ENCODE measurements around the gene FRMD8. TPM values are rescaled to one million over a fixed set of nuclear protein-coding genes. Genes with fewer than 3 reads are reported as not detected.
A peak's percentile ranks its signal among the peaks of the same experiment; 100 is the strongest.

FRMD8 gene
- total and polyA plus RNA-seq, 2 experiments from 2014 or later: 32.6 to 64.6 TPM

DNA sequence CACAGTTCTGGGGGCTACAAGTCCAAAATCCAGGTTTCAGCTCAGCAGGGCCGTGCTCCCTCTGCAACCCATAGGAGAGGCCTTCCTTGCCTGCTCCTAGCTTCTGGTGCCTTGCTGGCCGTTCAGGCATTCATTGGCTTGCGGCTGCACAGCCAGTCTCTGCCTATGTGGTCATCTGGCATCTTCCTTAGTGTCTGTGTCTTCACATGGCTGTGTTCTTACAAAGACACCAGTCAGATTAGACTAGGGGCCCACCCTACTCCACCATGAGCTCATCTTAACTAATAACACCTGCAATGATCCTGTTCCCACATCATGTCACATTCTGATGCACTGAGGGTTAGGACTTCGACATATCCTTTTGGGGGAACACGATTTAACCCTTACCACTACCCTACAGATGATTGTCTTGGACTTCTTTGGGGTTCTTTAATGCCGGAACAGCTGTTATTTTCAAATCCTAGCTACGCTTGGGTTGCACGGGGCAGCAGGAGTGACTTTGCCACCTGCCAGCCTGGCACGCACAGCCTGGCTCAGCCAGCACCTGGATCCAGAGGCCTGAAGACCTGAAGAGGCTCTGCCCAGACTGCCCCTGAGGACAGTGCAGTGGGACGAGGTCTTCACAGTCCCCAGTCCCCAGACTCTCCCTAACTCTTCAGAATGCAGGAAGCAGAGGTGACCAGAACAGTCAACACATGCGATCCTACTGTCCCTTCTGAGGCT lies 28.5 kb downstream of the FRMD8 start:
- Histone ChIP-seq H3K27me3 (no peaks in the 10 kb centered on the region), H3K4me3 (no peak overlapping the region), H3K27ac (no peak overlapping the region), H3K4me1 (ENCODE audit: low read depth) (peaks cover 32% of the 10 kb centered on the region), H3K9me3 (ENCODE audit: low read depth) (no peaks in the 10 kb centered on the region), H3K36me3 (no peaks in the 10 kb centered on the region)
- DNase-seq (ENCODE audit: low read depth in 1 of 2, low spot score in 1 of 2): peak in 1 of 2 donors; percentile 6
- TF ChIP-seq, protein P1, sequence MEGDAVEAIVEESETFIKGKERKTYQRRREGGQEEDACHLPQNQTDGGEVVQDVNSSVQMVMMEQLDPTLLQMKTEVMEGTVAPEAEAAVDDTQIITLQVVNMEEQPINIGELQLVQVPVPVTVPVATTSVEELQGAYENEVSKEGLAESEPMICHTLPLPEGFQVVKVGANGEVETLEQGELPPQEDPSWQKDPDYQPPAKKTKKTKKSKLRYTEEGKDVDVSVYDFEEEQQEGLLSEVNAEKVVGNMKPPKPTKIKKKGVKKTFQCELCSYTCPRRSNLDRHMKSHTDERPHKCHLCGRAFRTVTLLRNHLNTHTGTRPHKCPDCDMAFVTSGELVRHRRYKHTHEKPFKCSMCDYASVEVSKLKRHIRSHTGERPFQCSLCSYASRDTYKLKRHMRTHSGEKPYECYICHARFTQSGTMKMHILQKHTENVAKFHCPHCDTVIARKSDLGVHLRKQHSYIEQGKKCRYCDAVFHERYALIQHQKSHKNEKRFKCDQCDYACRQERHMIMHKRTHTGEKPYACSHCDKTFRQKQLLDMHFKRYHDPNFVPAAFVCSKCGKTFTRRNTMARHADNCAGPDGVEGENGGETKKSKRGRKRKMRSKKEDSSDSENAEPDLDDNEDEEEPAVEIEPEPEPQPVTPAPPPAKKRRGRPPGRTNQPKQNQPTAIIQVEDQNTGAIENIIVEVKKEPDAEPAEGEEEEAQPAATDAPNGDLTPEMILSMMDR (IDR thresholded peaks at IDR 0.05; ENCODE audit: low read depth, low read length): no peak

DNA sequence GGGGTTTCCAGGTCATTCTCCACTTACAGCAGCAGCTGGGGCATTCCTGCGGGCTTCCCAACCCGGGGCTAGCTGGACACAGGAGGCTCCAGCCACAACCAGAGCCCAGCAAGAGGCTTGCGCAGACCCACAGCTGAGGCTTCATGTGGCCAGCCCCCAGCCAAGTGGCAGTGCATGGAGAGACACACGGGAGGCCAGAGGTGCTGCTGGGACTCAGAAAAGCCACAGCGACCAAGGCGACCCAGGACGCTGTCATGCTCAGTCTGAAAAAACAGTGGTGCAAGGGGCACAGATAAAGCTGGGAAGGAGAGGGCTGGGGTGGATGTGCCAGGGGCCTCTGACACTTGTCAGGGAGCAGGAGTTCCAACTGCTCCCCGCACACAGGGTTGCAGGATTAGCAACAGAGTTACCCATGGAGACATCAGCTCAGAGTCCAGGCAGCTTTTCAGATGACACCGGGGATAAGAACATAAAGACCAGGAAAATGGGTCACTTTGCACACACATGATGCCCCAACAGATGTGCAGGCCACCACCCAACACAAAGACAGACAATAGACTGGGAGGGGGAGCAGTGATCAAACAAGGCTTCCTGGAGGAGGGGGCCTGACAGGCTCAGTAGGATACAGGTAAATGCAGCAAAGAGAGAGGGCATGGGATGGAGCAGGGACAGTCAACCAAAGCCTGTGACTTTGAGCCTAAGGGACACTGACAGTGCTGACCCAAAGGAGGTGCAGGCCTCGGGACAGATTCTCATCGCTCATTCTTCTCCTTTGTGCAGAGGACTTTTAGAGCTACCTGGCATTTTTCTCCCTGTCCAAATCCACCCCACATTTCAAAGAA lies 29.3 kb downstream of the FRMD8 start:
- Histone ChIP-seq H3K4me3 (no peak overlapping the region), H3K4me1 (ENCODE audit: low read depth) (peaks cover 40% of the 10 kb centered on the region)

DNA sequence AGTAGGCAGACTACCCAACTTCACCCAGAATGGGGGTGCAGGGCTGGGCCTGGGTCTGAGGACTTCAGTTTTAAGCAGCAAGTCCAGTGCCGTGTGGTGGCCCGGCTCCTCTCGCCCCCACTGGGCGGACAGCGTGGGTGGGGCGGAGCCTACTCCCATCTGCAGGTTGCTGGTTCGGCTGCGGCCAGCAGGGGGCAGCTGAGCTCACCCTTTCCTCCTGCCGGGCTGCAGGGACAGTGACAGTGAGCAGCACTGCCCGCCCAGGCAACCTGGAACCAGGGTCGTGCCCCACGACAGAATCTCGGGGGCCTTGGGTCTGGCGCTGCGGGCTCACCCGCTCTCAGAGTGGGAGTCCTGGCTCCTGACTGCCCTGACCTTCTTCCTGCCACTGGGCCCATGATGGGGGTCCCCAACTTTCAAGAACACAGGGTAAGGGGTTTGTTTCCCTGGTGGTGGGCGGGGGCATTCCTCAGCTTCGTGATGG lies 29.9 kb downstream of the FRMD8 start:
- TF ChIP-seq, protein P1 (IDR thresholded peaks at IDR 0.05; ENCODE audit: low read depth, low read length): peak; percentile 94
- Histone ChIP-seq H3K9me3 (ENCODE audit: low read depth) (no peaks in the 10 kb centered on the region), H3K4me1 (ENCODE audit: low read depth) (peaks cover 47% of the 10 kb centered on the region), H3K27me3 (no peaks in the 10 kb centered on the region), H3K4me3 (no peak overlapping the region), H3K36me3 (no peaks in the 10 kb centered on the region), H3K27ac (peak overlapping the region; percentile 98)
- peak; percentile 84 to 87 for DNase-seq (ENCODE audit: low read depth in 1 of 2, low spot score in 1 of 2)

More for the DNA sequence above, 29.3 kb downstream of the FRMD8 start:
- no peaks in the 10 kb centered on the region for H3K27me3 ChIP-seq
- DNase-seq (ENCODE audit: low read depth in 1 of 2, low spot score in 1 of 2): no peak
- no peaks in the 10 kb centered on the region for H3K9me3 ChIP-seq (ENCODE audit: low read depth)
- no peaks in the 10 kb centered on the region for H3K36me3 ChIP-seq
- TF ChIP-seq, protein P1 (IDR thresholded peaks at IDR 0.05; ENCODE audit: low read depth, low read length): no peak
- no peak overlapping the region for H3K27ac ChIP-seq

DNA sequence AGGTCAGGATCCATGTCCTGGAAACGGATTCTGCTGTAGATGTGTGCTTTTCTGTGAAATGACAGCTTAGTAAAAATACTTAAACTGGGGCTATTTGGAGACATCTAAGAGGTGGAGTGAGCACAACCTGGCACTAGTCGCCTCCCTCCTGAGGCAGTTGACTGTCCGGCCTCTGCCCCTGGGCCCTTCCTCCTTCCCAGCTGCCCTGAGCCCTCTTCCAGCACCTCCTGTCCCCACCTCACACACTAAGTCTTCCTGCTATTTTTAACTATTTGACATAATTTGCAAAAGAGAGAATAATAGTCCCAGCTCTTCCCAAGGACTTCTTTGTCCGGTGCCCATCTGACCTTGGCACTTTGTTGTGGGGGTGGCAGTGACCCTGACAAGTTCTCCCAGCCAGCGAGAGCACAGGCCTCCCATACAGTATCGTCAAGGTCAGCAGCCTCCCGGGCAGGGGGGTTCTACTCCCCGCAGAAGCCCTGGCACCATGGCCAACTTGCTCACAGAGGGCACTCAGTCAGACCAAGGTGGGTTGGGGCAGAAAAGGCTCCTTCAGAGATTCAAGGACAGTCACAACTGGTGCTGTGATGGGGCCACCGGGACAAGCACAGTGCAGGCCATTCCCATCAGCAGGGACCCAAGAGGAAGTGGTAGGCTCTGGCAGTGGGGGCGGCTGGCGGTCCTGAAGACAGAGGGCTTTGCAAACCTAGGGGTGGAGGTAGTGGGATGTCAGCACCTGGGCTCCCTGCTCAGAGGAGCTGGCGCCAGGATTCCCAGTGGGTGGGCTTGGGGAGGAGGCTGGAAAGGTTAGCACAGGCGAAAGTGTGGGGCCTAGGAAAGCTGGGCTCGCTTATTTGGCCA lies 30.6 kb downstream of the FRMD8 start:
- H3K9me3 ChIP-seq (ENCODE audit: low read depth): no peaks in the 10 kb centered on the region
- TF ChIP-seq, protein P1 (IDR thresholded peaks at IDR 0.05; ENCODE audit: low read depth, low read length): no peak
- no peaks in the 10 kb centered on the region for H3K36me3 ChIP-seq
- DNase-seq (ENCODE audit: low read depth in 1 of 2, low spot score in 1 of 2): peak in 1 of 2 donors; percentile 14
- H3K27me3 ChIP-seq: no peaks in the 10 kb centered on the region
- H3K4me3 ChIP-seq: no peak overlapping the region
- peak overlapping the region; percentile 98 for H3K27ac ChIP-seq
- H3K4me1 ChIP-seq (ENCODE audit: low read depth): peaks cover 49% of the 10 kb centered on the region

Measured in cardiac muscle cell (in vitro differentiated cells and primary cell).